Natural killer cell (primary cell): ENCODE measurements around the gene LUZP4. TPM values are rescaled to one million over a fixed set of nuclear protein-coding genes. Genes with fewer than 3 reads are reported as not detected.

Experiments
- ATAC-seq, 3 donors: fragments of 150-1000 bp in 2 of 3; fragments of 200-7000 bp in 1 of 3; cut with Tn5 transposase; 1 replicate in 1 of 3; 2 replicates in 2 of 3; pipeline ENCODE4 v1.10.0; 2021; ENCODE audit warnings: mild to moderate bottlenecking in 2 of 3, moderate library complexity in 2 of 3
- DNase-seq, 2 donors: peaks; one replicate each; pipeline versions ENCODE4 v3.0.0 to v3.0.0-alpha.2; 2013 to 2021; ENCODE audit warnings: mixed read lengths in 1 of 2
- H3K27ac ChIP-seq: one replicate; pipeline ENCODE4 v1.5.1; 2013; ENCODE audit warnings: mild to moderate bottlenecking, low read length
- H3K27me3 ChIP-seq: one replicate; pipeline ENCODE4 v1.6.1; 2013; ENCODE audit warnings: low read length; ENCODE audit not compliant: control insufficient read depth, insufficient read depth
- H3K36me3 ChIP-seq: one replicate; pipeline ENCODE4 v1.6.1; 2013; ENCODE audit warnings: low read length; ENCODE audit not compliant: control insufficient read depth, insufficient read depth
- H3K4me1 ChIP-seq: one replicate; pipeline ENCODE4 v1.6.1; 2013; ENCODE audit warnings: low read length; ENCODE audit not compliant: control insufficient read depth, insufficient read depth
- H3K4me3 ChIP-seq: one replicate; pipeline ENCODE4 v1.5.1; 2013; ENCODE audit warnings: low read length
- H3K9me3 ChIP-seq: one replicate; pipeline ENCODE4 v1.6.1; 2013; ENCODE audit warnings: low read length; ENCODE audit not compliant: control insufficient read depth, insufficient read depth
- H3K27ac Mint-ChIP-seq, 2 donors: one replicate each; pipeline ENCODE4 v1.8.0; 2022; ENCODE audit warnings: mild to moderate bottlenecking in 2 of 2, mixed read lengths in 2 of 2, moderate library complexity in 1 of 2
- H3K27me3 Mint-ChIP-seq, 2 donors: one replicate each; pipeline ENCODE4 v1.8.0; 2022; ENCODE audit warnings: low read depth in 2 of 2, mixed read lengths in 2 of 2
- H3K36me3 Mint-ChIP-seq: one replicate; pipeline ENCODE4 v1.8.0; 2022; ENCODE audit warnings: mixed read lengths
- H3K4me1 Mint-ChIP-seq, 2 donors: one replicate each; pipeline ENCODE4 v1.8.0; 2022; ENCODE audit warnings: mixed read lengths in 2 of 2
- H3K4me3 Mint-ChIP-seq: one replicate; pipeline ENCODE4 v1.8.0; 2022; ENCODE audit warnings: mild to moderate bottlenecking, moderate library complexity, mixed read lengths
- H3K9me3 Mint-ChIP-seq, 2 donors: one replicate each; pipeline ENCODE4 v1.8.0; 2022; ENCODE audit warnings: mixed read lengths in 2 of 2
- WGBS: methylation state at CpG from one replicate; pipeline ENCODE4 v1.1.7; 2013; ENCODE audit warnings: missing lambda C conversion rate; ENCODE audit not compliant: insufficient coverage; 5-methylcytosine and 5-hydroxymethylcytosine counted together
- intact Hi-C: fragments of 100-400 bp; cut with micrococcal nuclease; formaldehyde crosslinking; loops from one replicate; pipeline ENCODE4 v1.14.2; 2022
- total RNA-seq, 4 donors: library from RNA; stranded (reverse); fragments of 120-200 nt in 1 of 4; gene quantifications; one replicate each; pipeline versions ENCODE4 v1.2.3 to v1.2.4, GENCODE V29; 2013 to 2022
- TF ChIP-seq, protein P1 (sequence below): fragments of 200-600 bp; IDR thresholded peaks from one replicate; pipeline ENCODE4 v1.8.0; 2022; ENCODE audit warnings: antibody characterized with exemption

Gene LUZP4, protein sequence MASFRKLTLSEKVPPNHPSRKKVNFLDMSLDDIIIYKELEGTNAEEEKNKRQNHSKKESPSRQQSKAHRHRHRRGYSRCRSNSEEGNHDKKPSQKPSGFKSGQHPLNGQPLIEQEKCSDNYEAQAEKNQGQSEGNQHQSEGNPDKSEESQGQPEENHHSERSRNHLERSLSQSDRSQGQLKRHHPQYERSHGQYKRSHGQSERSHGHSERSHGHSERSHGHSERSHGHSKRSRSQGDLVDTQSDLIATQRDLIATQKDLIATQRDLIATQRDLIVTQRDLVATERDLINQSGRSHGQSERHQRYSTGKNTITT
- total RNA-seq: not detected
- not detected for total RNA-seq (2013)

DNA sequence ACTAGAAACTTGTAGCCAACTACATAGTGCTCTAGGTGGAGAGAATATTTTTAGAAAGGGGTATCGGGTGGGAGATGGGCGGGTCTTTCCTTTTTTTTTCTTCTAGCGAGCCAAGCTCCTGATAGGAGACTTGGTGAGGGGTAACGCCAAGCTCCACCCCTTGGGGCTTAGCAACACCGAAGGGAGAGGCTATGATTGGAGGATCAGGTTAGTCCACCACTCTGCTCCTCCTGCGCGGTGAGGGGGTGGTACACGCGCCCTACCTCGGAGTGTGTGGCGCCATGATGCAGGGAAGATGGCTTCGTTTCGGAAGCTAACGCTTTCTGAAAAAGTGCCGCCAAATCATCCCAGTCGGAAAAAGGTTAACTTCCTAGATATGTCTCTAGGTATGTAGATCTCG, at the start of gene LUZP4:
LUZP4 (plus strand) TSS at position 251 of the 400 bp plus-strand sequence; CDS start at position 296, 45 bp downstream.
- no peak within 1 kb of the TSS for H3K4me3 ChIP-seq
- H3K27ac ChIP-seq: no peak within 1 kb of the TSS
- DNase-seq (no peak), ATAC-seq (no peak)
- no peaks in the 10 kb centered on the region for H3K27me3 ChIP-seq
- H3K9me3 ChIP-seq: no peaks in the 10 kb centered on the region
- Mint-ChIP-seq H3K27ac (no peak within 1 kb of the TSS), H3K4me3 (no peak within 1 kb of the TSS), H3K4me1 (no peaks in the 10 kb centered on the region), H3K27me3 (peaks cover 0 to 7% of the 10 kb centered on the region in 2 donors), H3K9me3 (peaks cover 0 to 3% of the 10 kb centered on the region in 2 donors), H3K36me3 (no peaks in the 10 kb centered on the region)
- 94% methylated on average over 14 of the region's 17 CpGs for WGBS
- TF ChIP-seq, protein P1, sequence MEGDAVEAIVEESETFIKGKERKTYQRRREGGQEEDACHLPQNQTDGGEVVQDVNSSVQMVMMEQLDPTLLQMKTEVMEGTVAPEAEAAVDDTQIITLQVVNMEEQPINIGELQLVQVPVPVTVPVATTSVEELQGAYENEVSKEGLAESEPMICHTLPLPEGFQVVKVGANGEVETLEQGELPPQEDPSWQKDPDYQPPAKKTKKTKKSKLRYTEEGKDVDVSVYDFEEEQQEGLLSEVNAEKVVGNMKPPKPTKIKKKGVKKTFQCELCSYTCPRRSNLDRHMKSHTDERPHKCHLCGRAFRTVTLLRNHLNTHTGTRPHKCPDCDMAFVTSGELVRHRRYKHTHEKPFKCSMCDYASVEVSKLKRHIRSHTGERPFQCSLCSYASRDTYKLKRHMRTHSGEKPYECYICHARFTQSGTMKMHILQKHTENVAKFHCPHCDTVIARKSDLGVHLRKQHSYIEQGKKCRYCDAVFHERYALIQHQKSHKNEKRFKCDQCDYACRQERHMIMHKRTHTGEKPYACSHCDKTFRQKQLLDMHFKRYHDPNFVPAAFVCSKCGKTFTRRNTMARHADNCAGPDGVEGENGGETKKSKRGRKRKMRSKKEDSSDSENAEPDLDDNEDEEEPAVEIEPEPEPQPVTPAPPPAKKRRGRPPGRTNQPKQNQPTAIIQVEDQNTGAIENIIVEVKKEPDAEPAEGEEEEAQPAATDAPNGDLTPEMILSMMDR: no peak
- no peaks in the 10 kb centered on the region for H3K36me3 ChIP-seq
- no peaks in the 10 kb centered on the region for H3K4me1 ChIP-seq
- intact Hi-C loops: no loop called here

DNA sequence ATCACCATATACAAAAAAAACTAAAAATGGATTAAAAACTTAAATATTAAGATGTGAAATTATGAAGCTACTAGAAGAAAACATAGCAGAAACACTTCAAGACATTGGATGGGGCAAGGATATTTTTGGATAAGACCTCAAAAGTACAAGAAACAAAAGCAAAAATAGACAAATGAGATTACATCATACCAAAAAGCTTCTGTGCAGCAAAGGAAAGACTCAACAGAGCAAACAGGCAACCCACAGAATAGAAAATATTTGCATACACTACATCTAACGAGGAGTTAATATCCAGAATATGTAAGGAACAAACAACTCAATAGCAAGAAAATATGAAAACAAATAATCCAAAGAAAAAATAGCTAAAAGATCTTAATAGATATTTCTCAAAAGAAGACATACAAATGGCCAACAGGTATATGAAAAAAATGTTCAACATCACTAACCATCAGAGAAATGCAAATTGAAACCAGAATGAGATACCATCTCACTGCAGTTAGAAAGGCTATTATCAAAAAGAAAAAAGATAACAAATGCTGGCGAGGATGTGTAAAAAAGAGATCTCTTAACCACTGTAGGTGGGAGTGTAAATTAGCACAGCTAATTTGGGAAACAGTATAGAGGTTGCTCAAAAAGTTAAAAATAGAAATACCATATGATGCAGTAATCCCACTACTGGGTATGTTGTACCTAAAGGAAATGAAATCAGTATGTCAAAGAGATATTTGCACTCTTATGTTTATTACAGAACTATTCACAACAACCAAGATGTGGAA, 37.9 kb upstream of the LUZP4 start:
- intact Hi-C loops: no loop called here
- DNase-seq: no peak
- 75% methylated on average over 1 of the region's 2 CpGs for WGBS

DNA sequence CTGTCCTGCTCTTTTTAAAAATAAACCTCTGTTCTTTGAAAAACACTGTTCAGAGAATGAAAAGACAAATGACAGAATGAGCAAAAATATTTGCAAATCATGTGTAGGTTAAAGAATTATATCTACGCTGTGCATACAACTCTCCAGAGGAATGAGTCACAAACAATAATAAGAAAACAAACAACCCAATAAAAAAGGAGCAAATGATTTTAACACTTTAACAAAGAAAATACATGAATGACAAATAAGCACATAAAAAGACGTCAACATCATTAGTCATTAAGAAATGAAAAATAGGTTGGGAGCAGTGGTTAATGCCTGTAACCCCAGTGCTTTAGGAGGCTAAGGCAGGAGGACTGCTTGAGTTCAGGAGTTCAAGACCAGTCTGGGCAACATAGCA, 34.5 kb upstream of the LUZP4 start:
- H3K9me3 ChIP-seq: no peaks in the 10 kb centered on the region
- no peak overlapping the region for H3K27ac ChIP-seq
- no peaks in the 10 kb centered on the region for H3K4me1 ChIP-seq
- H3K27me3 Mint-ChIP-seq: peaks cover 0 to 9% of the 10 kb centered on the region in 2 donors
- WGBS: no CpG with 5 or more reads among the region's 2 CpGs
- TF ChIP-seq, protein P1: no peak
- ATAC-seq (no peak), DNase-seq (no peak)
- no peaks in the 10 kb centered on the region for H3K36me3 ChIP-seq
- H3K4me3 Mint-ChIP-seq: no peak overlapping the region
- no peaks in the 10 kb centered on the region for H3K27me3 ChIP-seq
- H3K27ac Mint-ChIP-seq: no peak overlapping the region
- H3K4me3 ChIP-seq: no peak overlapping the region
- no peaks in the 10 kb centered on the region for H3K4me1 Mint-ChIP-seq
- intact Hi-C loops: no loop called here
- no peaks in the 10 kb centered on the region for H3K36me3 Mint-ChIP-seq
- peaks cover 0 to 5% of the 10 kb centered on the region in 2 donors for H3K9me3 Mint-ChIP-seq

More for the DNA sequence above, 37.9 kb upstream of the LUZP4 start:
- TF ChIP-seq, protein P1: no peak
- H3K27me3 Mint-ChIP-seq: no peaks in the 10 kb centered on the region
- no peaks in the 10 kb centered on the region for H3K4me1 ChIP-seq
- no peaks in the 10 kb centered on the region for H3K9me3 Mint-ChIP-seq
- no peaks in the 10 kb centered on the region for H3K9me3 ChIP-seq
- H3K36me3 ChIP-seq: no peaks in the 10 kb centered on the region
- H3K27me3 ChIP-seq: no peaks in the 10 kb centered on the region
- H3K27ac ChIP-seq: no peak overlapping the region
- H3K27ac Mint-ChIP-seq: no peak overlapping the region
- H3K36me3 Mint-ChIP-seq: no peaks in the 10 kb centered on the region
- no peaks in the 10 kb centered on the region for H3K4me1 Mint-ChIP-seq
- no peak overlapping the region for H3K4me3 ChIP-seq
- no peak overlapping the region for H3K4me3 Mint-ChIP-seq
- ATAC-seq: no peak
